ENCODE results near the gene RNF144B.

- TF ChIP-seq CTCF (IDR thresholded peaks at IDR 0.05) (no peak), POLR2AphosphoS5 (IDR thresholded peaks at IDR 0.05) (no peak), POLR2A (IDR thresholded peaks at IDR 0.05) (no peak), EP300 (IDR thresholded peaks at IDR 0.05) (no peak)
Measured at GRCh38 chr6:18515767-18516166, 128.6 kb downstream of the RNF144B start.

Measured in gastroesophageal sphincter (tissue), 3 donors.